Rectal smooth muscle tissue (tissue), 1 donor: ENCODE measurements around the gene PNLIPRP2.

Experiments
- H3K27ac ChIP-seq: one replicate; pipeline ENCODE4 v1.7.0; 2013; ENCODE audit warnings: low read depth, low read length, inconsistent platforms
- H3K27me3 ChIP-seq: one replicate; pipeline ENCODE4 v1.7.0; 2013; ENCODE audit warnings: low read length; ENCODE audit not compliant: control insufficient read depth, insufficient read depth
- H3K36me3 ChIP-seq: one replicate; pipeline ENCODE4 v1.7.0; 2013; ENCODE audit warnings: low read length; ENCODE audit not compliant: control insufficient read depth, insufficient read depth
- H3K4me1 ChIP-seq: one replicate; pipeline ENCODE4 v1.7.0; 2013; ENCODE audit warnings: low read length; ENCODE audit not compliant: control insufficient read depth, insufficient read depth
- H3K4me3 ChIP-seq: one replicate; pipeline ENCODE4 v1.7.0; 2013; ENCODE audit warnings: low read length
- H3K9ac ChIP-seq: one replicate; pipeline ENCODE4 v1.7.0; 2013; ENCODE audit warnings: low read length

The PNLIPRP2 gene

DNA sequence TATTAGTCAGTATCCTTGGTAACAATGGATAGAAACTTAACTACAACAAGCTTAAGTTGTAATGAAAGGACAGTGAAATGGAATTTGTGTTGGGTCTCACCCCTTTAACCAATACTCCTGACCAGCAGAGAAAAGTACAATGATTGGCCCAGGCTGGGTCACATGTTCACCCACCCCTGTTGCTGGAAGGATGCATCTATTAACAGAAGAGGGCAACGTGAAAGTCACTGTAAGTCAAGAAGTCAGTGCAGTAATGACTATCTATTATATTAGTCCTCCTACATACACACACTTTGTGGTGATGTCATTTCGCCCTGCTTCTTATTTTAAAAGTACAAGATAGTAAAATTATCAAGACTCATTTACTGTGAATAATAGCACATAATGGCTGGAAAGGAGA, 16.2 kb downstream of the PNLIPRP2 start:
- Histone ChIP-seq H3K4me1 (no peaks in the 10 kb centered on the region), H3K4me3 (no peak overlapping the region), H3K27me3 (no peaks in the 10 kb centered on the region), H3K27ac (no peak overlapping the region), H3K9ac (no peak overlapping the region), H3K36me3 (no peaks in the 10 kb centered on the region)

DNA sequence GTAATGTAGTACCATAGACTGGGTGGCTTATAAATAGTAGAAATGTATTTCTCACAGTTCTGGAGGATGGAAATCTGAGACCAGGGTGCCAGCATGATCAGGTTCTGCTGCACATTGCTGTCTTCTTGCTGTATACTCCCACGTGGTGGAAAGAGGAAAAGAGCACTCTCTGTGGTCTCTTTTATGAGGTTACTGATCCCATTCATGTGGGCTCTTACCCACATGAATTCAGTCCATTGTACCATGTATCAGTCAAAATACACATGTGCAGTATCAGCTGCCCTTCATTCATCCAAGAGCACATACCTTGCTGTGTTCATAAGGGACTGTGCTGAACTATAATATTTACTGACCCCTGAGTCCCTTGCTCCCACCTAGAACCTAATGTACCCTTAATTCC, 17.1 kb downstream of the PNLIPRP2 start:
- Histone ChIP-seq H3K27me3 (no peaks in the 10 kb centered on the region), H3K36me3 (no peaks in the 10 kb centered on the region), H3K4me3 (no peak overlapping the region), H3K9ac (no peak overlapping the region), H3K27ac (no peak overlapping the region), H3K4me1 (no peaks in the 10 kb centered on the region)

DNA sequence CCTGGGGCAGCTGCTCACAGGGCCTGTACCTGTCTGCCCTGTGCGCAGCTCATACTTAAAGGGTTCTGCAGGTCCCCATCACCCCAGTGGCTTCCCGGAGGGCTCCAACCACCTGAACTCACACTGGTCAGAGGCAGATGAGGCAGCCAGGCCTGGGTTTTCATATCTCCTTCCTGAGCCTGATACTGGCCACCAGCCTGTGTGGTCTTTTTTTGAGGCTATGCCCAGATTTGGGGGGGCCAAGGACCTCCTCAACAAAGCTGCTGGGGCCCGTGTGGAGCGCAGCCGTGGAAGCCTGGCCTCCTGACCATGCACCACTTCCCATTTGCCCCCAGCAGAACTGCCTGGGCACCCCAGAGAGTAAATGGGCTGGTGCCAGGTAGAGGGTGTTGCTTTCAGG, 25.7 kb downstream of the PNLIPRP2 start:
- Histone ChIP-seq H3K27ac (no peak overlapping the region), H3K9ac (no peak overlapping the region), H3K36me3 (no peaks in the 10 kb centered on the region), H3K27me3 (no peaks in the 10 kb centered on the region), H3K4me3 (no peak overlapping the region), H3K4me1 (no peaks in the 10 kb centered on the region)

DNA sequence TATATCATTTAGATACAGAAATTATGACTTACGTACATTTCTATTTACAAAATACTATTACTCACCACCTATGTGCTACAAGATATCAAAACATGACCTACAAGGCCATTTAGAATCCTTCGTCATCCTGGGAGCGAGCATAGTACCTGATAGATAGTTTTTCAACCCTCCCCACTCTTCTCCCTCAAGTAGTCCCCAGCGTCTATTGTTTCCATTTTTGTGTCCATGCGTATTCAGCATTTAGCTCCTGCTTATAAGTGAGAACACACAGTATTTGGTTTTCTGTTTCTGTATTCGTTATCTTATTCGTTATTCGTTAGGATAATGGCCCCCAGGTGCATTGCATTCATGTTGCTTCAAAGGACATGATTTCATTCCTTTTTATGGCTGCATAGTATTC, 28.1 kb downstream of the PNLIPRP2 start:
- Histone ChIP-seq H3K27me3 (no peaks in the 10 kb centered on the region), H3K4me1 (no peaks in the 10 kb centered on the region), H3K36me3 (no peaks in the 10 kb centered on the region), H3K9ac (no peak overlapping the region), H3K4me3 (no peak overlapping the region), H3K27ac (no peak overlapping the region)

DNA sequence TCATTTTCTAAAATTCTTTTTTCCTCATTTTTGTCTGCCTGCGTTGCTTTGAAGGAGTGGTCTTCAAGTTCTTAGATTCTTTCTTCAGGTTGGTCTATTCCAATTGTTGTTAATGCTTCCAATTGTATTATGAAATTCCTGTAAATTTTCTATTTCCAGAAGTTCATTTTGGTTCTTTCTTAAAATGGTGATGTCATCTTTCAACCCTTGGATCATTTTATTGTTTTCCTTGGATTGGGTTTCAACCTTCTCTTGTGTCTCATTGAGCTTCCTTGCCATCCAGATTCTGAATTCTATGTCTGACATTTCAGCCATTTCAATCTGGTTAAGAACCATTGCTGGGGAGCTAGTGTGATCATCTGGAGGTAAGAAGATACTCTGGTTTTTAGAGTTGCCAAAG, 33.1 kb downstream of the PNLIPRP2 start:
- H3K4me3 ChIP-seq = no peak overlapping the region
- H3K27me3 ChIP-seq = no peaks in the 10 kb centered on the region
- no peak overlapping the region for H3K27ac ChIP-seq
- no peaks in the 10 kb centered on the region for H3K36me3 ChIP-seq
- no peak overlapping the region for H3K9ac ChIP-seq
- no peaks in the 10 kb centered on the region for H3K4me1 ChIP-seq

DNA sequence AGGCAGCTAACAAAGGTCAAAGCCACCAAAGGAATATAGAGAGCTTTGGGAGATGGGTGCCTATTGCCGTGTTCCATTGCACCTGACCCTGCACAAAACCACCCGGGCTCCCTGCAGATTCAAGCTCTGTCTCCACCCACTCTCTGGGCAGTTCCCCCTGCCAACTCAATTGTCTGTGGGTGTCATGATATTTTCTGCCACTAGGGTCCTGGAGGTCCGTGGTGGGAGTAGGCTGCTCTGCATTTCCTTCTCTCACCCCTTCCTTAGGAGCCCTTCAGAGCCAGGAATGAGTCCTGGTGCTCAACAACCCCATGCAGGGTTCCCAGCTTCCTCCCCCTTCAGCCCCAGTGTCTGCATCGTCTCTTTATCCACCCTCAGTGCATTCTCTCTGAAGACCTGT, 34.1 kb downstream of the PNLIPRP2 start:
- no peaks in the 10 kb centered on the region for H3K36me3 ChIP-seq
- no peaks in the 10 kb centered on the region for H3K27me3 ChIP-seq
- H3K4me3 ChIP-seq = no peak overlapping the region

DNA sequence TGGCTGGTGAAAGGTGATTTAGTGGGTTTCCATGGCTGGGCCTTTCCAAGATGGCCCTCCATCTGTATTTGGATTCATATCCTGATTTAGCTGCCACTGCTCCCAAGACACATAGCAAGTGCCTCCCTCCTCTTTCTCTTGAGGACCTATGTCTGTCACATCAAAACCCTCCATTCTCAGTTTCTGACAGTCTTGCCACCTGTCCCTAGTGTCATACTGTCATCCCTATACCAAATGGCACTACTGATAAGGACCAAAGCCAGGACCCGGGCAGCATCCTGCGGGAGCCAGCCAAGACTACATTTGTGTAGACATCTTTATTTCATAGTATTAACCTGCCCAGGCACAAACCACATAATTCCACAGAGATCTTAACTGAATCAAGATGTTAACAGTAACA, 34.8 kb downstream of the PNLIPRP2 start:
- Histone ChIP-seq H3K27ac (no peak overlapping the region), H3K27me3 (no peaks in the 10 kb centered on the region), H3K4me1 (no peaks in the 10 kb centered on the region), H3K36me3 (no peaks in the 10 kb centered on the region), H3K9ac (no peak overlapping the region), H3K4me3 (no peak overlapping the region)

More for the DNA sequence above, 34.1 kb downstream of the PNLIPRP2 start:
- no peak overlapping the region for H3K9ac ChIP-seq
- H3K27ac ChIP-seq = no peak overlapping the region
- H3K4me1 ChIP-seq = no peaks in the 10 kb centered on the region

DNA sequence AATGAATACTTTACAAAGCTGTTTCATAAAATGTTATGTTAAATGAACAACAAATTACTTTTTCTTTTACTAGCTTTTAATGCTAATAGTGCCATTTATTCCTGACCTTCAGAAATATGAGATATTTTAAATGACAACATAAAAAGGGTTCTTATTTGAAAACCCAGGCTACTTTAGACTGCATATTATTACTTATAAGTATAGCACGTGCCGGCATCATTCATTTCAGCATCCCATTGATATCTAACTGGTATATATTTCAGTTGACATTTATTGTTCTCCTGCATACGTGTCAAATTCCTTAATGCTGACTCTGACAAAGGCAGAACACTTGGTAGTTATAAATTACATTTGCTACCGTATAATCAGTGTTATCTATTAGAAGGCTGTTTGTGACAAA, 35.3 kb downstream of the PNLIPRP2 start:
- Histone ChIP-seq H3K27me3 (no peaks in the 10 kb centered on the region), H3K27ac (no peak overlapping the region), H3K4me3 (no peak overlapping the region), H3K9ac (no peak overlapping the region), H3K36me3 (no peaks in the 10 kb centered on the region), H3K4me1 (no peaks in the 10 kb centered on the region)

DNA sequence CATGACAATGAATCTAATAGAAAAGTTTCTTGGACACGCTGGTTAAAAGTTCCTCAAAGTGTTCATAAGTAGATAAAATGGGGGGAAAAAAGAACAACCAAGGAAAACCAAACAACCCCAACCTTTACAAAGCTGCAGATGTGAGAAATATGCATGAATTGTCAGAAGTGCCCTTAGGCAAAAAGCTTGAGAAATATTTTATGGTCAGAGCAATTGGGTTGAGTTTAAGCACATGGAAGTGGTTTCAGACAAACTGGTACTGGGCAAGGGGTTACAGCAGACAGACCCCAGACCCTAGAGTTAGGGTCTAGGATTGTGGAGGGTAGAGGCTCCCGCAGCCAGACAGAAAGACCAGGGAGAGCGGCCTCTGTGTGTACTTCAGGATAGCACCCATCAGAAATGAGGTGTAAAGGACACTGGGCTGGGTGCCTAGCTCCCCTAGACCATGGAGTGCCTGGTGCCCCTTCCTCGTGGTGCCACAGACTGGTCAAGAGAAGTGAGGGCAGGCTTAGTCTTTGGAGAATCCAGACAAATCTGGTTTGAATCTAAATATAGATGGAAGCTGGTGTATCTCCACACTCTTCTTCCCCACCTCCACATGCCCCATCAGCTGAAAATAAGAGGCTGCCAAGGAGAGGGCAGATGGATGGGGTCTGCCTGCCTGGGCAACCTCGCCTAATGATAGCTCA, 37.3 kb downstream of the PNLIPRP2 start:
- H3K27ac ChIP-seq = no peak overlapping the region
- H3K9ac ChIP-seq = no peak overlapping the region
- H3K4me1 ChIP-seq = no peaks in the 10 kb centered on the region
- H3K4me3 ChIP-seq = no peak overlapping the region
- no peaks in the 10 kb centered on the region for H3K36me3 ChIP-seq
- H3K27me3 ChIP-seq = no peaks in the 10 kb centered on the region

DNA sequence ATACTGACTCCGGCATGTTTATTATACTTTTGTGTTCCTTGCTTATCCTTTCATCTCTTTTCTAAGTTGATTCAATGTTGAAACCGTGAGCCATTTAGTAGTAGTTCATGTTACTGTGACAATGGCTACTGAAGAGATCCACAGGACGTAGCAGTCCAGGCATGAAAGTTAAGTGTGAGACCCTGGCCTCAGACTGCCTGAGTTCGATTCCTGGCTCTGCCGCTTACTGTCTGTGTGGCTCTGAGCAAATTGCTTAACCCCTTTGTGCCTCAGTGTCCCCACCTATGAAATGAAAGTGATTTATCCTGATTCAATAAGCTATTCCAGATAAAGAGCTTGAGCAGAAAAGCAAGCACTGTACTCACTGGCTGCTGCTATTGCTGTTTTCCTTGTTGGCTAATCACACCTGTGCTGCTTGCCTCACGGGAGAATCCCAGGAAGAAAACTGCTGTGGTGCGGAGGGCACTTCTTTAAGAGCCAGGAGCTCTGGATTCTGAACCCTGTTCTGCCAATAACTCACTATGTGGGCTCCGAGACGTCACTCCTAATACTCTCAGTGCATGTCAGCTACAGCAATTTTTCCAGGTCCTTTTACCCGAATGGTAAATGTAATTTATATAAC, 38.4 kb downstream of the PNLIPRP2 start:
- Histone ChIP-seq H3K27ac (no peak overlapping the region), H3K36me3 (no peaks in the 10 kb centered on the region), H3K9ac (no peak overlapping the region), H3K4me3 (no peak overlapping the region), H3K27me3 (no peaks in the 10 kb centered on the region), H3K4me1 (no peaks in the 10 kb centered on the region)

DNA sequence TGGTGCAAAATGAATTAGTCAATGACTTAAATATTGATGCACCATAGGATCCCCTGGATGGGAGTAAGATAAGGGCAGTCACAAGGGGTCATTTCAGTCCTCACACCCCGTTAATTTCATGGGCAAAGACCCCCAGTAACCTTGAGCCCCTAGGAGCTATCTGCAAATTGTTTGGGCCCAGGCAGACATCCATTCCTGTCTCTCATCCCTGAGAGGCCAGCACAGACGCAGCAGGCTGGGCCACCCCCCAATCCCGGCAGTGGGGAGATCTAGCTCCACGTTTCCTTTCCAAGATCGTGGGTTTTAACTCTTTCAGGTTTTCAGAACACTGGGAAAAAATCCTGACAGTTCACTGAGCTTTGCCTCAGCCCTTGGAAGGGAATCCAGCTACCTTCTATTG, 40.1 kb downstream of the PNLIPRP2 start:
- H3K4me3 ChIP-seq = no peak overlapping the region
- no peaks in the 10 kb centered on the region for H3K4me1 ChIP-seq
- H3K36me3 ChIP-seq = no peaks in the 10 kb centered on the region
- H3K27me3 ChIP-seq = no peaks in the 10 kb centered on the region
- no peak overlapping the region for H3K27ac ChIP-seq
- no peak overlapping the region for H3K9ac ChIP-seq

DNA sequence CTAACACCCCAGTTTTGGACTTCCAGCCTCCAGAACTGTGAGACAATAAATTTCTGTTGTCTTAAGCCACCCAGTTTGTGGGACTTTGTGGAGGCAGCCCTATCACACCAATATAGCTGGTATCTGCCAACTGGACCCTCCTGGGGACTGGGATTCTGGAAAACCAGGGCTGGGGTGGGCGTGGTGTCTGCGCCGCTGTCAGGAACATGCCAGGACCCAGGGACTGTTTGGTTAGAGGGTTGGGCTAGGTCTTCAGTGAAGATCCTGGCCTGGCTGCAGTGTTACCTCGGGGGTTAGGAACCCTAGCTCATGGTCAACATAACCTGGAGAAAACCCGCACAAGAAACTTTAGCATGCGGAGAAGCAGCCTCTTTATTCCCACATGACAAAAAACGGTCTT, 42.6 kb downstream of the PNLIPRP2 start:
- Histone ChIP-seq H3K27ac (no peak overlapping the region), H3K4me3 (no peak overlapping the region), H3K4me1 (no peaks in the 10 kb centered on the region), H3K27me3 (no peaks in the 10 kb centered on the region), H3K36me3 (no peaks in the 10 kb centered on the region), H3K9ac (no peak overlapping the region)

DNA sequence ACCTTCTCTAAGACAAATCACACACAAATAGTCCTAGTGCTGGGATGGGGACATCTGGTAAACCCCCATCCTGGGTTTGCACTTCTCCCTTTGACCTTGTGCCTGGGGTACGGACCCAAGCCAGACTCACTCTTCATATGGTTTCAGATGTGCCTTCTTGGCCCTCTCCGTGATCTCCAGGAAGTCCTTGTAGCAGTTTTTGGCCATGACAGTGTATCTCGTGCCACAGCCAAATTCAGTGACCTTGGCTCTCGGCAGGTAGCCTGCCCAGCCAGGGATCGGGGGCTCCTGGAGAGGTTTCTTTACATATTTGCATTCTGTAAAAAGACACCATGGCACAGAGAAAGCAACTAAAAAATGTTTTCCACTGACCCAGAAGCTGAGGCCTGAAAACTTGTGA, 43.9 kb downstream of the PNLIPRP2 start:
- no peak overlapping the region for H3K4me3 ChIP-seq
- H3K27me3 ChIP-seq = no peaks in the 10 kb centered on the region
- H3K36me3 ChIP-seq = no peaks in the 10 kb centered on the region
- no peaks in the 10 kb centered on the region for H3K4me1 ChIP-seq
- H3K27ac ChIP-seq = no peak overlapping the region
- no peak overlapping the region for H3K9ac ChIP-seq
